Ovary (tissue), 9 donors: ENCODE data around the gene HTR2A. TPM values are rescaled to one million over a fixed set of nuclear protein-coding genes. Genes with fewer than 3 reads are reported as not detected.

Source experiments
- DNase-seq, 5 donors: peaks; one replicate each; pipeline ENCODE4 v3.0.0-alpha.2; 2019 to 2020
- H3K27ac ChIP-seq, 2 donors: fragments of 200-600 bp; one replicate each; pipeline versions ENCODE4 v1.5.1 to v1.8.0; 2019 to 2022
- H3K27me3 ChIP-seq: fragments of 200-600 bp; one replicate; pipeline ENCODE4 v1.8.0; 2022
- H3K36me3 ChIP-seq: fragments of 200-600 bp; sonication (generic); one replicate; pipeline ENCODE4 v1.5.1; 2019
- H3K4me1 ChIP-seq: one replicate; pipeline ENCODE4 v1.8.1; 2013; ENCODE audit warnings: mild to moderate bottlenecking, moderate library complexity; ENCODE audit not compliant: insufficient read depth
- H3K4me3 ChIP-seq: fragments of 200-600 bp; sonication (generic); one replicate; pipeline ENCODE4 v1.5.1; 2017
- H3K9me3 ChIP-seq, 2 donors: fragments of 200-600 bp in 1 of 2; sonication (generic) in 1 of 2; one replicate each; pipeline versions ENCODE4 v1.5.1 to v1.8.1; 2013 to 2019; ENCODE audit warnings: mild to moderate bottlenecking in 1 of 2, moderate library complexity in 1 of 2
- EP300 ChIP-seq: sonication (generic); formaldehyde crosslinking; IDR thresholded peaks from one replicate; pipeline ENCODE4 v1.6.1; 2017; ENCODE audit warnings: antibody characterized with exemption
- POLR2A ChIP-seq: fragments of 450-650 bp; IDR thresholded peaks from one replicate; pipeline ENCODE4 v1.6.1; 2017; ENCODE audit warnings: antibody characterized with exemption, mild to moderate bottlenecking, moderate library complexity
- WGBS, 3 donors: extraction: QIAGEN DNeasy Blood & Tissue Kit in 1 of 3; methylation state at CpG; one replicate each; pipeline versions ENCODE4 v1.1.5 to v1.1.7; 2013 to 2017; 5-methylcytosine and 5-hydroxymethylcytosine counted together
- intact Hi-C, 4 donors: fragments of 100-400 bp; cut with DNase I; formaldehyde crosslinking; loops; one replicate each; pipeline versions ENCODE4 v1.11.0 to v1.15.1; 2022 to 2023
- polyA plus RNA-seq, 2 donors: library from polyadenylated mRNA; stranded (reverse); fragments of 200-250 nt in 1 of 2; fragments of 350-450 nt in 1 of 2; fragmentation: Illumina TruSeq in 1 of 2; extraction: RNeasy Lipid Tissue Mini Kit (QIAGEN cat#74804) in 1 of 2; gene quantifications; one replicate each; pipeline ENCODE4 v1.2.3, GENCODE V29; 2013 to 2014
- total RNA-seq, 7 donors: library from RNA; depleted of rRNA in 2 of 7; stranded (reverse); fragments of >200 nt in 2 of 7; fragmentation: NEBNext Ultra II Directional in 3 of 7; extraction: Animal tissue kit (Norgen Biotek cat#: 25700) in 3 of 7; gene quantifications; one replicate each; pipeline versions ENCODE4 v1.1.0 to v1.2.4, GENCODE V29; 2016 to 2023
- TF ChIP-seq, protein P1 (sequence below), 3 donors: fragments of 450-650 bp in 2 of 3; fragments of 200-600 bp in 1 of 3; IDR thresholded peaks; one replicate each; pipeline versions ENCODE4 v1.5.1 to v1.8.0; 2016 to 2022; ENCODE audit warnings: antibody characterized with exemption in 3 of 3, mild to moderate bottlenecking in 1 of 3
- donor health status: DM: no; HTN: no; CAD: no; lungs with moderate emphysema.
- donor health status: DM: no; HTN: no; CAD: no.
- donor health status: Bipolar disorder and iron deficiency.
- donor health status: DM: yes; HTN: yes; CAD: no.
- donor health status: DM: no; HTN: no; CAD: no.
- donor health status: DM: yes; HTN: yes; CAD: no.

The HTR2A gene
- total and polyA plus RNA-seq, 9 donors, result 0.05 to 0.88 (median 0.25) TPM; not detected in 1

DNA sequence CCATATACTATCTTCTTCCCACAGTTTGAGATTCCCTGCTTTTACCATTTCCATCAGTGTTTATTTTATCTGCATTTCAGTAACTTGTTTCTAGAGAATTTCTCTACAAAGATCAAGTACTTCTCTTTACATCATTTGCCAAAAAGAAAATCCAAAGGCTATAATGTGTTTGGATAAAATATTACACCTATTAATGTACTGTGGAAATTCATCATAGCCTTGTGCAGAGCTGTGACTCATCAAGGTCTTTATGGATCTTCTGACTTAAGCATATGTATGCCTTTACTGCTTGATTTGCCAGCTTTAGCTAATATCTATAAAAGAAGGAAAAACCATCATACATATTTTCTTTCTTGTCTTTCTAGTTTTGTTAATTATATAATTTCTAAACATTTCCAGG lies 9.6 kb upstream of the HTR2A start:
- no peak for DNase-seq
- H3K27ac ChIP-seq, result no peak overlapping the region
- no peaks in the 10 kb centered on the region for H3K4me1 ChIP-seq
- TF ChIP-seq, protein P1, sequence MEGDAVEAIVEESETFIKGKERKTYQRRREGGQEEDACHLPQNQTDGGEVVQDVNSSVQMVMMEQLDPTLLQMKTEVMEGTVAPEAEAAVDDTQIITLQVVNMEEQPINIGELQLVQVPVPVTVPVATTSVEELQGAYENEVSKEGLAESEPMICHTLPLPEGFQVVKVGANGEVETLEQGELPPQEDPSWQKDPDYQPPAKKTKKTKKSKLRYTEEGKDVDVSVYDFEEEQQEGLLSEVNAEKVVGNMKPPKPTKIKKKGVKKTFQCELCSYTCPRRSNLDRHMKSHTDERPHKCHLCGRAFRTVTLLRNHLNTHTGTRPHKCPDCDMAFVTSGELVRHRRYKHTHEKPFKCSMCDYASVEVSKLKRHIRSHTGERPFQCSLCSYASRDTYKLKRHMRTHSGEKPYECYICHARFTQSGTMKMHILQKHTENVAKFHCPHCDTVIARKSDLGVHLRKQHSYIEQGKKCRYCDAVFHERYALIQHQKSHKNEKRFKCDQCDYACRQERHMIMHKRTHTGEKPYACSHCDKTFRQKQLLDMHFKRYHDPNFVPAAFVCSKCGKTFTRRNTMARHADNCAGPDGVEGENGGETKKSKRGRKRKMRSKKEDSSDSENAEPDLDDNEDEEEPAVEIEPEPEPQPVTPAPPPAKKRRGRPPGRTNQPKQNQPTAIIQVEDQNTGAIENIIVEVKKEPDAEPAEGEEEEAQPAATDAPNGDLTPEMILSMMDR (IDR thresholded peaks at IDR 0.05), result no peak
- TF ChIP-seq EP300 (no peak), POLR2A (no peak)
- H3K4me3 ChIP-seq, result no peak overlapping the region
- H3K9me3 ChIP-seq, result no peaks in the 10 kb centered on the region
- no peaks in the 10 kb centered on the region for H3K27me3 ChIP-seq
- H3K36me3 ChIP-seq, result no peaks in the 10 kb centered on the region
- intact Hi-C loops, result no loop called here

DNA sequence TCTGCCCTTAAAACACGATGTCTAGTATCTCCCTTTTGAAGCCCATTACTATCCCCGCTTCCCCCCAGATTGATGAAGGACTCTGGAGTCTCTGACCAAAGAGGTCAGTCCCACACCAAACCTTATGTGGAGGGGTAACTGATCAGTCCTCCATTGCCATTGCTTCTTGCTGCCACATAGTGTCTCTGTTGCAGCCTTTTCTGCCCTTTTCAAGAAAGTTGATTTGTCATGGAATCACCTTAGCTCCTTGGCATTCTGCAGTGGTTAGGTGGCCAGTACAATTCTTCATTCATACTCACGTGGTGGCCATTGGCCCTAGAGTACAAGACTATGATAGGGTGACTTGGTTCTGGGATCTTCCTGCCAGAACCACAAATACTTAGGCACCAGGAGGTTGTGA lies 8.4 kb upstream of the HTR2A start:
- Histone ChIP-seq H3K27ac (no peak overlapping the region), H3K4me1 (no peaks in the 10 kb centered on the region), H3K4me3 (no peak overlapping the region), H3K9me3 (no peaks in the 10 kb centered on the region), H3K27me3 (no peaks in the 10 kb centered on the region), H3K36me3 (no peaks in the 10 kb centered on the region)
- intact Hi-C loops, result no loop called here
- no peak for TF ChIP-seq POLR2A
- no peak for TF ChIP-seq EP300
- TF ChIP-seq, protein P1 (IDR thresholded peaks at IDR 0.05), result no peak
- no peak for DNase-seq
- WGBS, 3 donors, result 68 to 76% (median 76%) methylated on average over 3 of the region's 3 CpGs

DNA sequence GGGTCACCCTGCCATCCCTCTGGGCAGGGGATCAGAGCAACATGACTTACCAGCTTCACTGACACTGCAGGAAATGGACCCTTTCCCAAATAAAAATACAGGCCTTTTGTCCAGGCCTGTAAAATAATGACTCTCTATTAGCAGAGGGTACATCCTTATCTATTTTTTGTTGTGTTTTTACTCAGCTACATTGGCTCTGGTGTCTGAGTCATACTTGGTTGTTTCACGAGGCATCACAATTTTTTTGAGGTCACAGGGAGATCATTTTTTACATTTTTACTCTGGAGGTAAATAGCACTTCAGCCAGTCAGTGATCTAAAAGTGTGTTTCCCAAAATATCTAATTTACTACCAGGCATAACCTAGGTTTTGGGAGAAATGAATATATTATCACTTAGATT lies 6.9 kb upstream of the HTR2A start:
- DNase-seq, result no peak
- Histone ChIP-seq H3K4me3 (no peak overlapping the region), H3K27me3 (no peaks in the 10 kb centered on the region), H3K36me3 (no peaks in the 10 kb centered on the region), H3K4me1 (no peaks in the 10 kb centered on the region), H3K27ac (no peak overlapping the region), H3K9me3 (no peaks in the 10 kb centered on the region)
- WGBS, 3 donors, result 4 to 12% (median 7%) methylated on average over 1 of the region's 1 CpG
- no peak for TF ChIP-seq EP300
- no peak for TF ChIP-seq POLR2A
- TF ChIP-seq, protein P1 (IDR thresholded peaks at IDR 0.05), result no peak
- intact Hi-C loops, result no loop called here

DNA sequence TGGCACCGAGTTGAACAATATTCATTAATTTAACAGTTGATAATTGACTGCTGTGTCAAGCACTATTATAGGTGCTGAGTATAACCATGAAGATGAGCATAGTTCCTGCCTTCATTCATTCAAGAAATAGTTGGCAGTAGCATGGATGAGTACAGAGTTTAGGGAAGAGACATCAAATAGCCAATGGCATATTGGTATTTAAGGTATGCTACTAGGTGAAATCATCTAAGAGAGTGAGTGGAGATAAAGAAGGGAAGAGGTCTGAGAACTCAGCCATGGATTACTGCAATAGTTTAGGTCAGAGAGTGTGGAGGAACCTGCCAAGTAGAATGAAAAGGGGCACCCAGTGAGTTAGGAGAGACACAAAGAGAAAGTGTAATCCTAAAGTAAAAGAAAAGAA lies 4.9 kb upstream of the HTR2A start:
- 72 to 87% (median 76%) methylated on average over 1 of the region's 1 CpG for WGBS, 3 donors
- no peak for TF ChIP-seq EP300
- TF ChIP-seq, protein P1 (IDR thresholded peaks at IDR 0.05), result no peak
- no peak for TF ChIP-seq POLR2A
- H3K4me3 ChIP-seq, result no peak overlapping the region
- no peaks in the 10 kb centered on the region for H3K27me3 ChIP-seq
- intact Hi-C loops, result no loop called here
- no peak overlapping the region for H3K27ac ChIP-seq
- H3K36me3 ChIP-seq, result no peaks in the 10 kb centered on the region
- H3K4me1 ChIP-seq, result no peaks in the 10 kb centered on the region
- H3K9me3 ChIP-seq, result no peaks in the 10 kb centered on the region
- no peak for DNase-seq

DNA sequence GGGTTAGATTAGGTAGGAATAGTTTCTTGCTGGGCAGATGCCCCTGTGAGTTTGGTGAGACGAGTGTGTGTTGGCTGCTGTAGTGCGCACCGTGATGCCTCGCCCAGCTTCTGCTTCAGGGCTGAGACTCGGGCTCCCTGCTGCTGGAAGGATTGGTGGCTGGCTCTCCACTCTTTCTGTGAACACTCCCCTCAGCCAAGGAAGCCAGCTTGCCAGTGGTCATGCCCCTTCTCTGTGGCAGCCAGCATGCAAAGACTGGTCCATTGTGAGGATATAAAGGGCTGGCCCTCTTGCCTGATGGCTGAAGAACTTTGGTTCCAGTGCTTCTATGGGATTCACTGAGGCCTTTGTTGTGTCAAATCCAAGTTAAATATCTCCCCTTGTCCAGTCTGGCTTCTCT lies 2.9 kb upstream of the HTR2A start:
- Histone ChIP-seq H3K4me1 (no peaks in the 10 kb centered on the region), H3K27ac (no peak overlapping the region), H3K4me3 (no peak overlapping the region), H3K27me3 (no peaks in the 10 kb centered on the region), H3K36me3 (no peaks in the 10 kb centered on the region), H3K9me3 (no peaks in the 10 kb centered on the region)
- TF ChIP-seq, protein P1 (IDR thresholded peaks at IDR 0.05), result no peak
- TF ChIP-seq POLR2A (no peak), EP300 (no peak)
- no peak for DNase-seq
- intact Hi-C loops, result no loop called here
- WGBS, 3 donors, result 87 to 94% (median 88%) methylated on average over 5 of the region's 5 CpGs
